B cell (primary cell): ENCODE data around the gene KNG1. TPM values are rescaled to one million over a fixed set of nuclear protein-coding genes. Genes with fewer than 3 reads are reported as not detected.

Source experiments
- ATAC-seq: fragments of 200-7000 bp; cut with Tn5 transposase; one replicate; pipeline ENCODE4 v1.10.0; 2021; ENCODE audit warnings: low read depth, mild to moderate bottlenecking, moderate number of reproducible peaks, moderate library complexity
- CTCF ChIA-PET: fragments of 350-600 bp; sonication (Branson Sonifier 250); formaldehyde crosslinking; loops from one replicate; lab custom pipeline; 2021; ENCODE audit warnings: antibody characterized with exemption, inconsistent platforms; lab: Charles Lee
- POLR2A ChIA-PET: fragments of 350-600 bp; sonication (Branson Sonifier 250); formaldehyde crosslinking; loops from one replicate; lab custom pipeline; 2021; ENCODE audit warnings: antibody characterized with exemption; lab: Charles Lee
- DNase-seq: peaks from one replicate; pipeline ENCODE4 v3.0.0; 2013
- H2AFZ ChIP-seq: 2 replicates; pipeline ENCODE4 v1.6.1; 2012; ENCODE audit warnings: mild to moderate bottlenecking, low read depth, low read length; ENCODE audit not compliant: insufficient read depth, poor library complexity, severe bottlenecking
- H3K27ac ChIP-seq, 2 donors: 1 replicate in 1 of 2; 2 replicates in 1 of 2; pipeline ENCODE4 v1.5.1; 2012 to 2013; ENCODE audit warnings: low read length in 2 of 2, mild to moderate bottlenecking in 2 of 2, moderate library complexity in 1 of 2
- H3K27me3 ChIP-seq, 4 experiments: fragments of 200-600 bp in 1 of 4; sonication (generic) in 1 of 4; replicated peaks in 1 of 4; 1 replicate in 2 of 4; 2 replicates in 2 of 4; pipeline versions ENCODE4 v1.6.1 to v1.7.0; 2013 to 2016; ENCODE audit warnings: low read length in 3 of 4, mild to moderate bottlenecking in 2 of 4, mixed read lengths in 1 of 4, moderate library complexity in 1 of 4; ENCODE audit not compliant: insufficient read depth in 4 of 4, control insufficient read depth in 3 of 4; ENCODE audit errors: control extremely low read depth in 1 of 4
- H3K36me3 ChIP-seq, 2 experiments: replicated peaks in 1 of 2; 1 replicate in 1 of 2; 2 replicates in 1 of 2; pipeline versions ENCODE4 v1.6.1 to v1.7.1; 2013; ENCODE audit warnings: low read length in 1 of 2; ENCODE audit not compliant: insufficient read depth in 2 of 2, control insufficient read depth in 1 of 2; ENCODE audit errors: control extremely low read depth in 1 of 2, extremely low read depth in 1 of 2
- H3K4me1 ChIP-seq, 2 donors: fragments of 200-600 bp in 1 of 2; sonication (generic) in 1 of 2; 1 replicate in 1 of 2; 2 replicates in 1 of 2; pipeline versions ENCODE4 v1.5.1 to v1.6.1; 2013 to 2017; ENCODE audit warnings: low read length in 2 of 2; ENCODE audit not compliant: control insufficient read depth in 2 of 2, insufficient read depth in 2 of 2
- H3K4me2 ChIP-seq: replicated peaks from 2 replicates; pipeline ENCODE3; 2012; ENCODE audit warnings: mild to moderate bottlenecking, low read depth, low read length; ENCODE audit not compliant: poor library complexity, severe bottlenecking
- H3K4me3 ChIP-seq, 5 experiments: fragments of 200-600 bp in 1 of 5; sonication (generic) in 1 of 5; 1 replicate in 3 of 5; 2 replicates in 2 of 5; pipeline versions ENCODE4 v1.5.1 to v1.7.0; 2011 to 2016; ENCODE audit warnings: low read length in 4 of 5, mild to moderate bottlenecking in 4 of 5, low read depth in 2 of 5, control low read depth in 1 of 5, moderate library complexity in 1 of 5; ENCODE audit not compliant: insufficient read depth in 1 of 5; ENCODE audit errors: control extremely low read depth in 1 of 5, extremely low read depth in 1 of 5
- H3K79me2 ChIP-seq: fragments of 200-600 bp; sonication (generic); one replicate; pipeline ENCODE4 v1.6.0; 2016; ENCODE audit warnings: low read length; ENCODE audit not compliant: control insufficient read depth, insufficient read depth
- H3K9ac ChIP-seq: fragments of 200-600 bp; sonication (generic); 2 replicates; pipeline ENCODE4 v1.6.1; 2017; ENCODE audit warnings: mild to moderate bottlenecking, low read length, moderate library complexity
- H3K9me3 ChIP-seq, 3 donors: one replicate each; pipeline versions ENCODE4 v1.6.1 to v1.7.1; 2013; ENCODE audit warnings: low read length in 2 of 3; ENCODE audit not compliant: control insufficient read depth in 2 of 3, insufficient read depth in 1 of 3; ENCODE audit errors: control extremely low read depth in 1 of 3
- H4K20me1 ChIP-seq: 2 replicates; pipeline ENCODE4 v1.6.0; 2012; ENCODE audit warnings: mild to moderate bottlenecking, low read length; ENCODE audit not compliant: insufficient read depth, control insufficient read depth, poor library complexity, severe bottlenecking
- H3K27ac Mint-ChIP-seq: one replicate; pipeline ENCODE4 v1.8.0; 2021; ENCODE audit warnings: mixed read lengths
- H3K27me3 Mint-ChIP-seq: one replicate; pipeline ENCODE4 v1.8.0; 2021; ENCODE audit warnings: mixed read lengths
- H3K4me1 Mint-ChIP-seq: one replicate; pipeline ENCODE4 v1.8.0; 2021; ENCODE audit warnings: mixed read lengths
- H3K4me3 Mint-ChIP-seq: one replicate; pipeline ENCODE4 v1.8.0; 2021; ENCODE audit warnings: mixed read lengths
- H3K9me3 Mint-ChIP-seq: one replicate; pipeline ENCODE4 v1.8.0; 2022; ENCODE audit warnings: mixed read lengths; ENCODE audit not compliant: insufficient read depth
- EZH2 ChIP-seq: IDR thresholded peaks from 2 replicates; pipeline ENCODE4 v1.6.1; 2012; ENCODE audit warnings: borderline replicate concordance, low read depth, mild to moderate bottlenecking, moderate library complexity, low read length; ENCODE audit not compliant: insufficient read depth, poor library complexity, severe bottlenecking
- WGBS: methylation state at CpG from one replicate; pipeline ENCODE4 v1.1.5; 2013; ENCODE audit warnings: missing lambda C conversion rate; ENCODE audit not compliant: insufficient coverage; 5-methylcytosine and 5-hydroxymethylcytosine counted together
- intact Hi-C: fragments of 100-400 bp; cut with micrococcal nuclease; formaldehyde crosslinking; loops from one replicate; pipeline ENCODE4 v1.10.0; 2022
- polyA plus RNA-seq: library from polyadenylated mRNA; depleted of rRNA; stranded (reverse); fragments of >200 nt; gene quantifications from 2 replicates; pipeline ENCODE4 v1.2.3, GENCODE V29; 2012
- total RNA-seq, 2 donors: library from RNA; stranded (reverse); fragments of 120-200 nt in 1 of 2; gene quantifications; 1 replicate in 1 of 2; 2 replicates in 1 of 2; pipeline versions ENCODE4 v1.2.3 to v1.2.4, GENCODE V29; 2013 to 2022
- TF ChIP-seq, protein P1 (sequence below): fragments of 200-600 bp; IDR thresholded peaks from one replicate; pipeline ENCODE4 v1.8.0; 2022; ENCODE audit warnings: antibody characterized with exemption, mild to moderate bottlenecking

Gene KNG1
- total and polyA plus RNA-seq, 2 donors (not counting 1 experiment from before 2014, with no cell fraction given) = not detected

DNA sequence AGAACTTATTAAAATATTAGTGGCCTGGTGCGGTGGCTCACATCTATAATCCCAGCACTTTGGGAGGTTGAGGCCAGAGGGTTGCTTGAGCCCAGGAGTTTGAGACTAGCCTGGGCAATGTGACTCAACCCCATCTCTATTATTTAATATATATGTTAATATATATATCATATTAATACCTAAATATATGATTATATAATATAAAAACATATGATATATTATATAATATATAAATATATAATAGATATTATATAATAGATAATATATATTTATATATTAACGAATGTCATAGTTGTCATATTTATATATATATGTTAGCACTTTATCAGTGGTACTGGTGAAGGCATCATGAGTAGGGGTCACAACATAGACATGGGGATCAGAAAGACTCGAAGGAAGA is 46.1 kb upstream of the KNG1 start:
- H3K9me3 Mint-ChIP-seq = no peaks in the 10 kb centered on the region
- no peaks in the 10 kb centered on the region for H3K4me1 Mint-ChIP-seq
- POLR2A ChIA-PET = no interaction called here
- Histone ChIP-seq H3K9me3 (no peaks in the 10 kb centered on the region), H3K36me3 (no peaks in the 10 kb centered on the region), H3K27ac (no peak overlapping the region), H3K27me3 (peaks cover 0 to 12% (median 4%) of the 10 kb centered on the region in 4 experiments), H2AFZ (no peak overlapping the region), H3K4me2 (no peak overlapping the region), H3K79me2 (no peaks in the 10 kb centered on the region), H3K4me1 (no peaks in the 10 kb centered on the region), H4K20me1 (no peaks in the 10 kb centered on the region), H3K9ac (no peak overlapping the region), H3K4me3 (no peak overlapping the region)
- no peak for ATAC-seq
- no peak overlapping the region for H3K27ac Mint-ChIP-seq
- CTCF ChIA-PET = no interaction called here
- no peak for DNase-seq
- 100% methylated on average over 1 of the region's 3 CpGs for WGBS
- H3K4me3 Mint-ChIP-seq = no peak overlapping the region
- peaks cover 23% of the 10 kb centered on the region for H3K27me3 Mint-ChIP-seq
- intact Hi-C loops = no loop called here
- TF ChIP-seq, protein P1, sequence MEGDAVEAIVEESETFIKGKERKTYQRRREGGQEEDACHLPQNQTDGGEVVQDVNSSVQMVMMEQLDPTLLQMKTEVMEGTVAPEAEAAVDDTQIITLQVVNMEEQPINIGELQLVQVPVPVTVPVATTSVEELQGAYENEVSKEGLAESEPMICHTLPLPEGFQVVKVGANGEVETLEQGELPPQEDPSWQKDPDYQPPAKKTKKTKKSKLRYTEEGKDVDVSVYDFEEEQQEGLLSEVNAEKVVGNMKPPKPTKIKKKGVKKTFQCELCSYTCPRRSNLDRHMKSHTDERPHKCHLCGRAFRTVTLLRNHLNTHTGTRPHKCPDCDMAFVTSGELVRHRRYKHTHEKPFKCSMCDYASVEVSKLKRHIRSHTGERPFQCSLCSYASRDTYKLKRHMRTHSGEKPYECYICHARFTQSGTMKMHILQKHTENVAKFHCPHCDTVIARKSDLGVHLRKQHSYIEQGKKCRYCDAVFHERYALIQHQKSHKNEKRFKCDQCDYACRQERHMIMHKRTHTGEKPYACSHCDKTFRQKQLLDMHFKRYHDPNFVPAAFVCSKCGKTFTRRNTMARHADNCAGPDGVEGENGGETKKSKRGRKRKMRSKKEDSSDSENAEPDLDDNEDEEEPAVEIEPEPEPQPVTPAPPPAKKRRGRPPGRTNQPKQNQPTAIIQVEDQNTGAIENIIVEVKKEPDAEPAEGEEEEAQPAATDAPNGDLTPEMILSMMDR = no peak
- no peak for TF ChIP-seq EZH2

- H3K9me3 ChIP-seq = peaks cover 0 to under 1% (median 0%) of the 10 kb centered on the region in 3 donors
- H4K20me1 ChIP-seq = no peaks in the 10 kb centered on the region
- ChIA-PET POLR2A (no interaction called here), CTCF (no interaction called here)
- H3K4me3 ChIP-seq = no peak overlapping the region
- no peaks in the 10 kb centered on the region for H3K4me1 ChIP-seq
- H3K27me3 Mint-ChIP-seq = peaks cover 51% of the 10 kb centered on the region
- no peaks in the 10 kb centered on the region for H3K36me3 ChIP-seq
- H3K4me1 Mint-ChIP-seq = no peaks in the 10 kb centered on the region
- no peak overlapping the region for H3K27ac ChIP-seq
- no peak overlapping the region for H3K9ac ChIP-seq
- no peaks in the 10 kb centered on the region for H3K79me2 ChIP-seq
- H3K4me3 Mint-ChIP-seq = no peak overlapping the region
- no peaks in the 10 kb centered on the region for H3K9me3 Mint-ChIP-seq
- H2AFZ ChIP-seq = no peak overlapping the region
- H3K27ac Mint-ChIP-seq = no peak overlapping the region
- H3K27me3 ChIP-seq = peaks cover 0 to 32% (median 7%) of the 10 kb centered on the region in 4 experiments
- TF ChIP-seq, protein P1 = no peak
- TF ChIP-seq EZH2 = no peak
- intact Hi-C loops = no loop called here
- ATAC-seq = no peak
- no peak for DNase-seq
- no peak overlapping the region for H3K4me2 ChIP-seq
Measured at GRCh38 chr3:186678604-186679003, 38.6 kb upstream of the KNG1 start.
